Epithelial cell of proximal tubule (primary cell): ENCODE measurements around the gene ARAP2. TPM values are rescaled to one million over a fixed set of nuclear protein-coding genes. Genes with fewer than 3 reads are reported as not detected.

Source experiments
- DNase-seq: peaks from one replicate; pipeline ENCODE4 v3.0.0-alpha.2; 2011; ENCODE audit warnings: low read depth
- H3K4me3 ChIP-seq: 2 replicates; pipeline ENCODE4 v1.5.1; 2011; ENCODE audit warnings: low read depth, mild to moderate bottlenecking, low read length
- CTCF ChIP-seq: conservative IDR thresholded peaks from 2 replicates; pipeline ENCODE4 v1.5.1; 2012; ENCODE audit warnings: low read depth, mild to moderate bottlenecking, low read length
- total RNA-seq: library from RNA; depleted of rRNA; stranded (reverse); fragments of >200 nt; gene quantifications from 2 replicates; pipeline ENCODE4 v1.2.3, GENCODE V29; 2015

ARAP2 gene
- total RNA-seq, 1 donor from 2014 or later, result 10.1 TPM

GRCh38 chr4:36174570-36174969 lies 69.7 kb downstream of the ARAP2 start:
- TF ChIP-seq CTCF, result no peak
- DNase-seq, result no peak
- no peak overlapping the region for H3K4me3 ChIP-seq

GRCh38 chr4:36173905-36174304 lies 70.4 kb downstream of the ARAP2 start:
- no peak overlapping the region for H3K4me3 ChIP-seq
- DNase-seq, result no peak
- no peak for TF ChIP-seq CTCF

- DNase-seq, result no peak
- no peak overlapping the region for H3K4me3 ChIP-seq
- TF ChIP-seq CTCF, result no peak
Measured at GRCh38 chr4:36172656-36173055, 71.7 kb downstream of the ARAP2 start.

- H3K4me3 ChIP-seq, result no peak overlapping the region
- no peak for DNase-seq
- no peak for TF ChIP-seq CTCF
Measured at GRCh38 chr4:36168127-36168878, 76.0 kb downstream of the ARAP2 start.

GRCh38 chr4:36165631-36166005 lies 78.7 kb downstream of the ARAP2 start:
- no peak overlapping the region for H3K4me3 ChIP-seq
- TF ChIP-seq CTCF, result no peak
- no peak for DNase-seq

- no peak overlapping the region for H3K4me3 ChIP-seq
- TF ChIP-seq CTCF, result no peak
- DNase-seq, result no peak
Measured at GRCh38 chr4:36164900-36165630, 79.2 kb downstream of the ARAP2 start.
